ENCODE data around the gene ETFBKMT. TPM values are rescaled to one million over a fixed set of nuclear protein-coding genes. Genes with fewer than 3 reads are reported as not detected.

Gene ETFBKMT
- polyA plus RNA-seq, 1 donor (not counting 4 experiments of a cell fraction or from before 2014, with no cell fraction given): 1.4 TPM

GRCh38 chr12:31645924-31646323 lies 13.6 kb upstream of the ETFBKMT start:
- no peaks in the 10 kb centered on the region for H3K27me3 ChIP-seq (ENCODE audit: control insufficient read depth, extremely low read depth, insufficient read depth, low read length)
- FAIRE-seq (no peak), DNase-seq (ENCODE audit: low read depth, low spot score) (no peak)
- H3K36me3 ChIP-seq (ENCODE audit: control insufficient read depth in 2 of 2, extremely low read depth in 1 of 2, insufficient read depth in 2 of 2, low read length in 2 of 2): no peaks in the 10 kb centered on the region
- no peaks in the 10 kb centered on the region for H3K9me3 ChIP-seq (ENCODE audit: control insufficient read depth, low read depth, low read length)
- no peaks in the 10 kb centered on the region for H3K79me2 ChIP-seq (ENCODE audit: control insufficient read depth, insufficient read depth, low read length)
- H3K4me3 ChIP-seq (ENCODE audit: control insufficient read depth in 2 of 3, extremely low read depth in 1 of 3, insufficient read depth in 2 of 3, low read depth in 1 of 3, low read length in 3 of 3): no peak overlapping the region
- dilution Hi-C loops (cut with MboI; ENCODE audit: extremely low pct_ligation_motif_present, low sequenced_read_pairs): no loop called here
- H3K4me2 ChIP-seq (ENCODE audit: control insufficient read depth, extremely low read depth, insufficient read depth, low read depth, low read length): no peak overlapping the region
- no peak overlapping the region for H2AFZ ChIP-seq (ENCODE audit: control insufficient read depth, low read length)
- no peaks in the 10 kb centered on the region for H3K9me1 ChIP-seq (ENCODE audit: control insufficient read depth, extremely low read depth, insufficient read depth, low read length)
- no peaks in the 10 kb centered on the region for H4K20me1 ChIP-seq (ENCODE audit: control insufficient read depth, extremely low read depth, insufficient read depth, low read length)
- H3K4me1 ChIP-seq (ENCODE audit: control insufficient read depth, extremely low read depth, insufficient read depth, low read length): peaks cover 7% of the 10 kb centered on the region
- no peak overlapping the region for H3K27ac ChIP-seq (ENCODE audit: control insufficient read depth, insufficient read depth, low read length)
- TF ChIP-seq EZH2 (IDR thresholded peaks at IDR 0.05; ENCODE audit: low read length): no peak
- TF ChIP-seq, protein P1, sequence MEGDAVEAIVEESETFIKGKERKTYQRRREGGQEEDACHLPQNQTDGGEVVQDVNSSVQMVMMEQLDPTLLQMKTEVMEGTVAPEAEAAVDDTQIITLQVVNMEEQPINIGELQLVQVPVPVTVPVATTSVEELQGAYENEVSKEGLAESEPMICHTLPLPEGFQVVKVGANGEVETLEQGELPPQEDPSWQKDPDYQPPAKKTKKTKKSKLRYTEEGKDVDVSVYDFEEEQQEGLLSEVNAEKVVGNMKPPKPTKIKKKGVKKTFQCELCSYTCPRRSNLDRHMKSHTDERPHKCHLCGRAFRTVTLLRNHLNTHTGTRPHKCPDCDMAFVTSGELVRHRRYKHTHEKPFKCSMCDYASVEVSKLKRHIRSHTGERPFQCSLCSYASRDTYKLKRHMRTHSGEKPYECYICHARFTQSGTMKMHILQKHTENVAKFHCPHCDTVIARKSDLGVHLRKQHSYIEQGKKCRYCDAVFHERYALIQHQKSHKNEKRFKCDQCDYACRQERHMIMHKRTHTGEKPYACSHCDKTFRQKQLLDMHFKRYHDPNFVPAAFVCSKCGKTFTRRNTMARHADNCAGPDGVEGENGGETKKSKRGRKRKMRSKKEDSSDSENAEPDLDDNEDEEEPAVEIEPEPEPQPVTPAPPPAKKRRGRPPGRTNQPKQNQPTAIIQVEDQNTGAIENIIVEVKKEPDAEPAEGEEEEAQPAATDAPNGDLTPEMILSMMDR (optimal IDR thresholded peaks at IDR 0.05 in 1 of 3, IDR thresholded peaks at IDR 0.05 in 1 of 3, conservative IDR thresholded peaks at IDR 0.05 in 1 of 3; ENCODE audit: extremely low read depth in 1 of 3, insufficient read depth in 2 of 3, low read length in 3 of 3): no peak
- no peak overlapping the region for H3K9ac ChIP-seq (ENCODE audit: control insufficient read depth, extremely low read depth, insufficient read depth, low read length)

DNA sequence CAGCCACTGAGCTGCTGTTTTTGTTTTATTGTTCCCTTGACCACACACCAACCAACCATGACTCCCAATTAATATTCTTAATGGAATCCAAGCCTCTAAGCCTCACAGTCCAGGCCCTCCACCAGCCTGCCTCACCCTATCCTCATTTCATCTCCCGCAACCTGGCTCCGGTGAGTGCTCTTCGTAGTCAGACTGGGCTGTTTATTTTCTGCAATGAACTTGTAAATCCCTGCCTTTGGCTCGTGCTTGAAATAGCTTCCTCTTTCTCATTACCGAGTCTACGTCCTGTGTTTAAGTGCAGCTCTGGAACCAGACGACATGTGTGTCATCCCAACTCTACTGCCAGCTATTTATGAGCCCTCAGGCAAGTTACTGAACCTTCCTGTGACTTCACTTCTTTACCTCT lies 12.4 kb upstream of the ETFBKMT start:
- no peak overlapping the region for H3K9ac ChIP-seq (ENCODE audit: control insufficient read depth, extremely low read depth, insufficient read depth, low read length)
- DNase-seq (ENCODE audit: low read depth, low spot score): peak; percentile 38
- dilution Hi-C loops (cut with MboI; ENCODE audit: extremely low pct_ligation_motif_present, low sequenced_read_pairs): no loop called here

More for the DNA sequence above, 12.4 kb upstream of the ETFBKMT start:
- Histone ChIP-seq H3K9me3 (ENCODE audit: control insufficient read depth, low read depth, low read length) (no peaks in the 10 kb centered on the region), H3K27me3 (ENCODE audit: control insufficient read depth, extremely low read depth, insufficient read depth, low read length) (no peaks in the 10 kb centered on the region), H3K79me2 (ENCODE audit: control insufficient read depth, insufficient read depth, low read length) (no peaks in the 10 kb centered on the region), H4K20me1 (ENCODE audit: control insufficient read depth, extremely low read depth, insufficient read depth, low read length) (no peaks in the 10 kb centered on the region), H3K4me1 (ENCODE audit: control insufficient read depth, extremely low read depth, insufficient read depth, low read length) (peaks cover 7% of the 10 kb centered on the region), H3K4me2 (ENCODE audit: control insufficient read depth, extremely low read depth, insufficient read depth, low read depth, low read length) (peak overlapping the region; percentile 55), H2AFZ (ENCODE audit: control insufficient read depth, low read length) (peak overlapping the region; percentile 44), H3K9me1 (ENCODE audit: control insufficient read depth, extremely low read depth, insufficient read depth, low read length) (no peaks in the 10 kb centered on the region), H3K27ac (ENCODE audit: control insufficient read depth, insufficient read depth, low read length) (no peak overlapping the region), H3K36me3 (ENCODE audit: control insufficient read depth in 2 of 2, extremely low read depth in 1 of 2, insufficient read depth in 2 of 2, low read length in 2 of 2) (no peaks in the 10 kb centered on the region), H3K4me3 (ENCODE audit: control insufficient read depth in 2 of 3, extremely low read depth in 1 of 3, insufficient read depth in 2 of 3, low read depth in 1 of 3, low read length in 3 of 3) (no peak overlapping the region)
- TF ChIP-seq, protein P1 (optimal IDR thresholded peaks at IDR 0.05 in 1 of 3, IDR thresholded peaks at IDR 0.05 in 1 of 3, conservative IDR thresholded peaks at IDR 0.05 in 1 of 3; ENCODE audit: extremely low read depth in 1 of 3, insufficient read depth in 2 of 3, low read length in 3 of 3): no peak
- no peak for TF ChIP-seq EZH2 (IDR thresholded peaks at IDR 0.05; ENCODE audit: low read length)
- FAIRE-seq: peak; percentile 58

Data from keratinocyte (primary cell).